ENCODE data around the gene MIGA2. TPM values are rescaled to one million over a fixed set of nuclear protein-coding genes. Genes with fewer than 3 reads are reported as not detected.

Gene MIGA2
- total RNA-seq, 1 donor from 2014 or later = 38.3 TPM

GRCh38 chr9:129012343-129012742, 24.1 kb upstream of the MIGA2 start:
- DNase-seq (ENCODE audit: low read depth, low spot score) = no peak
- no peaks in the 10 kb centered on the region for H3K27me3 Mint-ChIP-seq (ENCODE audit: low read depth)
- no peaks in the 10 kb centered on the region for H3K36me3 Mint-ChIP-seq (ENCODE audit: low read depth)
- TF ChIP-seq CTCF (conservative IDR thresholded peaks at IDR 0.05) = no peak
- peak overlapping the region; percentile 81 for H3K27ac Mint-ChIP-seq (ENCODE audit: unreplicated experiment)
- H3K4me1 Mint-ChIP-seq = no peaks in the 10 kb centered on the region
- no peak overlapping the region for H3K4me3 Mint-ChIP-seq
- no peaks in the 10 kb centered on the region for H3K9me3 Mint-ChIP-seq

- H3K9me3 Mint-ChIP-seq = no peaks in the 10 kb centered on the region
Measured at GRCh38 chr9:129012893-129013448, 23.5 kb upstream of the MIGA2 start.

GRCh38 chr9:129013674-129014073, 22.8 kb upstream of the MIGA2 start:
- Mint-ChIP-seq H3K27me3 (ENCODE audit: low read depth) (no peaks in the 10 kb centered on the region), H3K4me1 (no peaks in the 10 kb centered on the region), H3K9me3 (no peaks in the 10 kb centered on the region), H3K36me3 (ENCODE audit: low read depth) (no peaks in the 10 kb centered on the region), H3K4me3 (no peak overlapping the region), H3K27ac (ENCODE audit: unreplicated experiment) (no peak overlapping the region)
- no peak for DNase-seq (ENCODE audit: low read depth, low spot score)
- no peak for TF ChIP-seq CTCF (conservative IDR thresholded peaks at IDR 0.05)

More at GRCh38 chr9:129012893-129013448, 23.5 kb upstream of the MIGA2 start:
- DNase-seq (ENCODE audit: low read depth, low spot score) = no peak
- Mint-ChIP-seq H3K4me1 (no peaks in the 10 kb centered on the region), H3K27me3 (ENCODE audit: low read depth) (no peaks in the 10 kb centered on the region), H3K36me3 (ENCODE audit: low read depth) (no peaks in the 10 kb centered on the region), H3K27ac (ENCODE audit: unreplicated experiment) (no peak overlapping the region), H3K4me3 (no peak overlapping the region)
- TF ChIP-seq CTCF (conservative IDR thresholded peaks at IDR 0.05) = no peak

GRCh38 chr9:129014124-129014523, 22.3 kb upstream of the MIGA2 start:
- Mint-ChIP-seq H3K27ac (ENCODE audit: unreplicated experiment) (no peak overlapping the region), H3K9me3 (no peaks in the 10 kb centered on the region)
- no peak for DNase-seq (ENCODE audit: low read depth, low spot score)

GRCh38 chr9:129014608-129015007, 21.8 kb upstream of the MIGA2 start:
- Mint-ChIP-seq H3K36me3 (ENCODE audit: low read depth) (no peaks in the 10 kb centered on the region), H3K27ac (ENCODE audit: unreplicated experiment) (no peak overlapping the region)
- TF ChIP-seq CTCF (conservative IDR thresholded peaks at IDR 0.05) = no peak

More at GRCh38 chr9:129014124-129014523, 22.3 kb upstream of the MIGA2 start:
- H3K4me1 Mint-ChIP-seq = no peaks in the 10 kb centered on the region
- no peak overlapping the region for H3K4me3 Mint-ChIP-seq
- TF ChIP-seq CTCF (conservative IDR thresholded peaks at IDR 0.05) = no peak
- H3K27me3 Mint-ChIP-seq (ENCODE audit: low read depth) = no peaks in the 10 kb centered on the region
- no peaks in the 10 kb centered on the region for H3K36me3 Mint-ChIP-seq (ENCODE audit: low read depth)

More at GRCh38 chr9:129014608-129015007, 21.8 kb upstream of the MIGA2 start:
- no peaks in the 10 kb centered on the region for H3K27me3 Mint-ChIP-seq (ENCODE audit: low read depth)
- no peaks in the 10 kb centered on the region for H3K9me3 Mint-ChIP-seq
- DNase-seq (ENCODE audit: low read depth, low spot score) = no peak
- H3K4me3 Mint-ChIP-seq = no peak overlapping the region
- H3K4me1 Mint-ChIP-seq = no peaks in the 10 kb centered on the region
